Type B pancreatic cell (in vitro differentiated cells): ENCODE data around the gene LYRM4. TPM values are rescaled to one million over a fixed set of nuclear protein-coding genes. Genes with fewer than 3 reads are reported as not detected.

Experiments used
- DNase-seq: peaks from one replicate; pipeline ENCODE4 v3.0.0; 2021; ENCODE audit warnings: mixed read lengths; ENCODE audit not compliant: unreplicated experiment; ENCODE audit errors: extremely low spot score
- H3K27ac Mint-ChIP-seq: 2 replicates; pipeline ENCODE4 v1.8.0; 2021; ENCODE audit warnings: mild to moderate bottlenecking, mixed read lengths
- H3K27me3 Mint-ChIP-seq: 2 replicates; pipeline ENCODE4 v1.8.0; 2021; ENCODE audit warnings: mixed read lengths
- H3K36me3 Mint-ChIP-seq: 2 replicates; pipeline ENCODE4 v1.8.0; 2021; ENCODE audit warnings: mixed read lengths
- H3K4me1 Mint-ChIP-seq: one replicate; pipeline ENCODE4 v1.8.0; 2021; ENCODE audit warnings: mixed read lengths; ENCODE audit not compliant: unreplicated experiment
- H3K4me3 Mint-ChIP-seq: 2 replicates; pipeline ENCODE4 v1.8.0; 2021; ENCODE audit warnings: mild to moderate bottlenecking, mixed read lengths
- H3K9me3 Mint-ChIP-seq: 2 replicates; pipeline ENCODE4 v1.8.0; 2021; ENCODE audit warnings: mixed read lengths
- total RNA-seq: library from RNA; stranded (reverse); gene quantifications from 2 replicates; pipeline ENCODE4 v1.2.1, GENCODE V29; 2021; ENCODE audit warnings: low replicate concordance
- TF ChIP-seq, protein P1 (sequence below): fragments of 200-600 bp; sonication (generic); conservative IDR thresholded peaks from 2 replicates; pipeline ENCODE4 v1.5.0; 2021; ENCODE audit warnings: antibody characterized with exemption, mild to moderate bottlenecking

LYRM4 gene
- total RNA-seq, 1 donor from 2014 or later: 39.5 TPM

DNA sequence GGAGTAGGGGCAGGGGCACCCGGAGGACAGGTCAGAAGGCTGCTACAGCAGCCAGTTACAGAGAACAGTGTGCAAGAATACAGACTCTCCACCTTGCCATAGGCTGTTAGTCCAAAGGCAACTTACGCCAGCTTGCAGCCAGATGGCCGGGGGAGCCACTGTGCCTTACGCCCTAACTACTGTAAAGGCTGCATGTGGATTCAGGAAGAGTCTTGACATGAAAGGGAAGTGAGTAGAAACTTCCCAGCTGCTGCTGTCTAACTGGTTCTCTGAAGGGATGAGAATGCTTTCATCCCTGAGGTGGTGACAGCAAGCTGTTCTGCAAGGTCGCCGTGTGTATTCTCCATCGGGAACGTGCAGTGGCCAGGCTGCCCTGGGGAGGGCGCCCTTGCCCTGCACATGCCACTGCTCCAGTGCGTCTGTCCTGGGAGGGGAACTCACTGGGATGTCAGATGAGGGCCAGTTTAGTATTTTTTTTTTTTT, 46.1 kb downstream of the LYRM4 start:
- no peaks in the 10 kb centered on the region for H3K27me3 Mint-ChIP-seq
- no peak overlapping the region for H3K4me3 Mint-ChIP-seq
- H3K9me3 Mint-ChIP-seq: no peaks in the 10 kb centered on the region
- TF ChIP-seq, protein P1, sequence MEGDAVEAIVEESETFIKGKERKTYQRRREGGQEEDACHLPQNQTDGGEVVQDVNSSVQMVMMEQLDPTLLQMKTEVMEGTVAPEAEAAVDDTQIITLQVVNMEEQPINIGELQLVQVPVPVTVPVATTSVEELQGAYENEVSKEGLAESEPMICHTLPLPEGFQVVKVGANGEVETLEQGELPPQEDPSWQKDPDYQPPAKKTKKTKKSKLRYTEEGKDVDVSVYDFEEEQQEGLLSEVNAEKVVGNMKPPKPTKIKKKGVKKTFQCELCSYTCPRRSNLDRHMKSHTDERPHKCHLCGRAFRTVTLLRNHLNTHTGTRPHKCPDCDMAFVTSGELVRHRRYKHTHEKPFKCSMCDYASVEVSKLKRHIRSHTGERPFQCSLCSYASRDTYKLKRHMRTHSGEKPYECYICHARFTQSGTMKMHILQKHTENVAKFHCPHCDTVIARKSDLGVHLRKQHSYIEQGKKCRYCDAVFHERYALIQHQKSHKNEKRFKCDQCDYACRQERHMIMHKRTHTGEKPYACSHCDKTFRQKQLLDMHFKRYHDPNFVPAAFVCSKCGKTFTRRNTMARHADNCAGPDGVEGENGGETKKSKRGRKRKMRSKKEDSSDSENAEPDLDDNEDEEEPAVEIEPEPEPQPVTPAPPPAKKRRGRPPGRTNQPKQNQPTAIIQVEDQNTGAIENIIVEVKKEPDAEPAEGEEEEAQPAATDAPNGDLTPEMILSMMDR: peak; percentile 76
- no peak overlapping the region for H3K27ac Mint-ChIP-seq
- H3K36me3 Mint-ChIP-seq: peaks cover 14% of the 10 kb centered on the region
- peak; percentile 76 for DNase-seq
- H3K4me1 Mint-ChIP-seq: peaks cover 28% of the 10 kb centered on the region

DNA sequence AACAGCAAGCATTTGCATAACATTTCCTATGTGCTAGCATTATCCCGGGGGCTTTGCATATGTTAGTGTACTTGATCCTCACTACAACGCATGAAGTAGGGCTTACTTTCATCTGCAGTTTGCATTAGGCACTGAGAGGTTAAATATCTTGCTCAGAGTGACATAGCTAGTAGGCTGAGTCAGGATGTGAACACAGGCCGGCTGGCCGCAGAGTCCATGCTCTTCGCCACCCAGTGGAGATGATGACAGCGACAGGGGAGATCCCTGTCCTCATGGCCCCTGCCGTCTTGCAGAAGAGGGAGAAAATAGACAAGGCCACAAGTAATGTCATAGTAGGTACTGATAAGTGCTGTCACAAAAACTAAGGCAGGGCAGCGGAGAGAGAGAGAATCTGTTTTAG, 46.9 kb downstream of the LYRM4 start:
- Mint-ChIP-seq H3K9me3 (no peaks in the 10 kb centered on the region), H3K36me3 (peaks cover 14% of the 10 kb centered on the region), H3K4me1 (peaks cover 23% of the 10 kb centered on the region), H3K27ac (no peak overlapping the region), H3K27me3 (no peaks in the 10 kb centered on the region), H3K4me3 (no peak overlapping the region)
- no peak for DNase-seq
- TF ChIP-seq, protein P1: no peak

DNA sequence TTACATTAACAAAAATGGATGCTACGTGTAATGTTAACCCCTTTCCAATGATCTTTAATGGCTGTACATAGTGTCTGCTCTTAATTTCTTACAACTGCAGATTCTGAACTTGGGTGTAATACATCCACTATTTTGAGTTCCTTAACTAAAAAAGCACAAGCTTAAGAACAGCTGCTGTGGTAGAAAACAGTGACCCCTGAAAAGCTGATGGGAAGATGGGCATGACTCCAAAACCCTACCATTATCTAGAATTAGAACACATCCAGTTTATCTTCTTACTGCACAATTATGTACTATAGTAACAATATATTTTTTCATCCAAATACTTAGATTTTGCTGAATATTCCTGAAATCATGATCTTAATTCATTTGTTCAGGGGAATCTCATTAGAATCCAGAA, 49.3 kb downstream of the LYRM4 start:
- H3K36me3 Mint-ChIP-seq: peaks cover 11% of the 10 kb centered on the region
- H3K4me1 Mint-ChIP-seq: peaks cover 29% of the 10 kb centered on the region
- no peaks in the 10 kb centered on the region for H3K27me3 Mint-ChIP-seq
- DNase-seq: no peak
- TF ChIP-seq, protein P1: no peak
- no peaks in the 10 kb centered on the region for H3K9me3 Mint-ChIP-seq
- H3K4me3 Mint-ChIP-seq: no peak overlapping the region
- no peak overlapping the region for H3K27ac Mint-ChIP-seq

DNA sequence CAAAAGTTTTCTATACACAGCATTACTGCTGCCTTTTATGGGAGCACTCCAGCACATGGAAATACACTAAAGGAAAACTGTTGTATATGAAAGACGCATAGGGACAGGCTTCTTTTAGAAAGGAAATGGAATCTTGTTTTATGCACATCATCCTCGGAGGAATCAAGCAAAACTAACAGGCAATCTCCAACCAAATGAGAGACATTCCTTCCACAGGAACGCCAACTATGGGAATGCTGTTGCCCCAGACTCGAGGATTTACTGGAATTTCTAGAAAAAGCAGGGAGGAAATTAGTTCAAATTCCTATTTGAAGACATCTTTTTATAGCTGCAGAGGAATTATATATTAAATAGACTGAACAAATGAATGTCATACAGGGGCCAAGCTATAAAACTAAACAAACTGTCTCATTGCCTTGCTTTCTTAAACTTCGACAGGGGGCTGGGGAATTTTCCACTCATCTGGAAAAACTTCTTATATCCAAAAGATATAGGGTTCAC, 52.2 kb downstream of the LYRM4 start:
- H3K36me3 Mint-ChIP-seq: peaks cover 11% of the 10 kb centered on the region
- H3K9me3 Mint-ChIP-seq: no peaks in the 10 kb centered on the region
- TF ChIP-seq, protein P1: no peak
- no peak overlapping the region for H3K27ac Mint-ChIP-seq
- no peak for DNase-seq
- no peak overlapping the region for H3K4me3 Mint-ChIP-seq
- H3K27me3 Mint-ChIP-seq: no peaks in the 10 kb centered on the region
- H3K4me1 Mint-ChIP-seq: peaks cover 33% of the 10 kb centered on the region

DNA sequence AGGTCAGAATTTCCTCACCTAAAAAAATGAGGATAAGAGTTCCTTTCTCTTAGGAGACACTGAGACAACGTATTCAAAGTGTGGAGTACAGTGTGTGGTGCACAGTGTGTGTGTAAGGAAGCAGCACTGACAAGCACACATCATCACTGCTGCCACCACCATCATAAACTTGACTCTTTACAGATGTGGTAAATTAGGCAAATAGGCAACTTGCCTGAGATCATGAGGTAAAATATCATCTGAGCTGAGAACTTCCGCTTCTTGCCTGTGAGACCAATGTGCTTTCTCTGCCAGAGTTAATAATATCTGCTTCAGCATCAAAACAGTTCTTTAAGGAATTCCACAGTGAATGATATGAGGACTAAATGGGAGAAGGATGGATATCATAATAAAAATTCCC, 52.7 kb downstream of the LYRM4 start:
- Mint-ChIP-seq H3K4me1 (peaks cover 36% of the 10 kb centered on the region), H3K27ac (no peak overlapping the region), H3K27me3 (no peaks in the 10 kb centered on the region), H3K4me3 (no peak overlapping the region), H3K9me3 (no peaks in the 10 kb centered on the region), H3K36me3 (peaks cover 11% of the 10 kb centered on the region)
- TF ChIP-seq, protein P1: no peak
- no peak for DNase-seq
